SU-DHL-6 (cell line): ENCODE data around the gene DRC3.

Experiments used
- H2AFZ ChIP-seq: fragments of 200-600 bp; sonication (generic); 2 replicates; pipeline ENCODE4 v1.6.1; 2014; ENCODE audit warnings: low read depth, mild to moderate bottlenecking, moderate library complexity, mixed read lengths, antibody characterized with exemption, low read length; ENCODE audit not compliant: severe bottlenecking
- H3F3A ChIP-seq: fragments of 200-600 bp; shearing (Covaris generic); 2 replicates; pipeline ENCODE4 v1.6.0; 2016; ENCODE audit warnings: antibody characterized with exemption, mild to moderate bottlenecking; ENCODE audit not compliant: insufficient read depth
- H3K27ac ChIP-seq: fragments of 200-600 bp; sonication (generic); 2 replicates; pipeline ENCODE4 v1.5.1; 2016; ENCODE audit warnings: low read depth, mild to moderate bottlenecking, low read length, moderate library complexity, mixed read lengths
- H3K27me3 ChIP-seq: fragments of 200-600 bp; sonication (generic), shearing (Covaris generic); 2 replicates; pipeline ENCODE4 v1.6.0; 2014; ENCODE audit warnings: mild to moderate bottlenecking, low read length
- H3K36me3 ChIP-seq: fragments of 200-600 bp; sonication (generic); 2 replicates; pipeline ENCODE4 v1.6.1; 2014; ENCODE audit warnings: mild to moderate bottlenecking, low read length, mixed read lengths
- H3K4me2 ChIP-seq: fragments of 300-600, 200-600 bp; shearing (Covaris generic), sonication (generic); 2 replicates; pipeline ENCODE4 v1.6.0; 2014; ENCODE audit warnings: low read length, low read depth, mild to moderate bottlenecking; ENCODE audit not compliant: poor library complexity, severe bottlenecking
- H3K4me3 ChIP-seq: fragments of 200-600 bp; sonication (generic); 2 replicates; pipeline ENCODE4 v1.5.1; 2014; ENCODE audit warnings: antibody characterized with exemption, low read length, mild to moderate bottlenecking, mixed read lengths; ENCODE audit not compliant: insufficient read depth, poor library complexity, severe bottlenecking
- H3K79me2 ChIP-seq: fragments of 200-600 bp; sonication (generic); 2 replicates; pipeline ENCODE4 v1.6.1; 2014; ENCODE audit warnings: mild to moderate bottlenecking, low read length, moderate library complexity; ENCODE audit not compliant: insufficient read depth
- H3K9ac ChIP-seq: fragments of 200-600 bp; sonication (generic); 2 replicates; pipeline ENCODE4 v1.7.0; 2014; ENCODE audit warnings: mild to moderate bottlenecking, low read length
- H3K9me2 ChIP-seq: fragments of 200-600 bp; sonication (generic); replicated peaks from 2 replicates; pipeline ENCODE4 v1.6.1; 2014; ENCODE audit warnings: low read length; ENCODE audit not compliant: insufficient read depth
- H3K9me3 ChIP-seq: fragments of 200-600 bp; sonication (generic); 2 replicates; pipeline ENCODE4 v1.6.1; 2014; ENCODE audit warnings: low read length, mixed read lengths; ENCODE audit not compliant: insufficient read depth
- H4K20me1 ChIP-seq: fragments of 200-600 bp; sonication (generic); 2 replicates; pipeline ENCODE4 v1.6.1; 2014; ENCODE audit warnings: low read depth, mild to moderate bottlenecking, antibody characterized with exemption, low read length, moderate library complexity, mixed read lengths
- CTCF ChIP-seq: fragments of 200-600 bp; sonication (generic); IDR thresholded peaks from one replicate; pipeline ENCODE4 v1.5.1; 2017; ENCODE audit warnings: antibody characterized with exemption, mild to moderate bottlenecking, low read length, moderate library complexity; ENCODE audit not compliant: insufficient read depth, poor library complexity, severe bottlenecking
- EZH2phosphoT487 ChIP-seq: fragments of 200-600 bp; sonication (generic), shearing (Covaris generic); conservative IDR thresholded peaks from 2 replicates; pipeline ENCODE4 v1.6.1; 2018; ENCODE audit warnings: mild to moderate bottlenecking, antibody characterized with exemption, low read length, moderate library complexity, mixed read lengths

DRC3 gene

GRCh38 chr17:17972126-17972951 lies at the start of gene DRC3, which contains the start of gene TOM1L2:
DRC3 (plus strand) TSS chr17:17972862; CDS start chr17:17977599, 4,737 bp downstream.
TOM1L2 (minus strand) TSS chr17:17972400; CDS start chr17:17972313, 87 bp downstream.
- no peaks in the 10 kb centered on the region for H3K79me2 ChIP-seq
- TF ChIP-seq CTCF (no peak), EZH2phosphoT487 (no peak)
- no peaks in the 10 kb centered on the region for H3F3A ChIP-seq
- H2AFZ ChIP-seq, result peak within 1 kb of the TSS; percentile 84
- no peaks in the 10 kb centered on the region for H3K36me3 ChIP-seq
- peak within 1 kb of the TSS; percentile 72 for H3K4me2 ChIP-seq
- H4K20me1 ChIP-seq, result no peaks in the 10 kb centered on the region; the same call in 1 of the 2 replicates
- no peaks in the 10 kb centered on the region for H3K9me2 ChIP-seq
- peak within 1 kb of the TSS; percentile 67 for H3K4me3 ChIP-seq
- no peaks in the 10 kb centered on the region for H3K27me3 ChIP-seq
- no peak within 1 kb of the TSS for H3K27ac ChIP-seq
- peak within 1 kb of the TSS; percentile 63 for H3K9ac ChIP-seq
- no peaks in the 10 kb centered on the region for H3K9me3 ChIP-seq

- no peaks in the 10 kb centered on the region for H3F3A ChIP-seq
- H3K27ac ChIP-seq, result no peak overlapping the region
Observed at GRCh38 chr17:17924131-17924856, 48.4 kb upstream of the DRC3 start.

GRCh38 chr17:17924857-17925250 lies 47.8 kb upstream of the DRC3 start:
- no peaks in the 10 kb centered on the region for H3K9me3 ChIP-seq
- no peak overlapping the region for H3K4me2 ChIP-seq
- TF ChIP-seq EZH2phosphoT487 (no peak), CTCF (no peak)
- H3F3A ChIP-seq, result no peaks in the 10 kb centered on the region
- no peaks in the 10 kb centered on the region for H3K36me3 ChIP-seq
- no peaks in the 10 kb centered on the region for H3K27me3 ChIP-seq
- H4K20me1 ChIP-seq, result no peaks in the 10 kb centered on the region
- no peak overlapping the region for H2AFZ ChIP-seq
- no peaks in the 10 kb centered on the region for H3K79me2 ChIP-seq
- H3K9me2 ChIP-seq, result no peaks in the 10 kb centered on the region
- no peak overlapping the region for H3K4me3 ChIP-seq
- no peak overlapping the region for H3K9ac ChIP-seq
- H3K27ac ChIP-seq, result no peak overlapping the region

More at GRCh38 chr17:17924131-17924856, 48.4 kb upstream of the DRC3 start:
- H4K20me1 ChIP-seq, result no peaks in the 10 kb centered on the region
- no peaks in the 10 kb centered on the region for H3K36me3 ChIP-seq
- no peaks in the 10 kb centered on the region for H3K9me2 ChIP-seq
- H3K4me3 ChIP-seq, result no peak overlapping the region
- no peaks in the 10 kb centered on the region for H3K9me3 ChIP-seq
- no peaks in the 10 kb centered on the region for H3K27me3 ChIP-seq
- TF ChIP-seq CTCF (no peak), EZH2phosphoT487 (no peak)
- H2AFZ ChIP-seq, result no peak overlapping the region
- H3K9ac ChIP-seq, result no peak overlapping the region
- H3K79me2 ChIP-seq, result no peaks in the 10 kb centered on the region
- H3K4me2 ChIP-seq, result no peak overlapping the region
